ENCODE measurements around the gene ENTPD5.
"Not testable (repeated sequence)": the region's sequence is repeated elsewhere in the genome, so short reads cannot be mapped to it uniquely, and the experiment has no call there.

The ENTPD5 gene

GRCh38 chr14:73949752-73950734 lies 69.0 kb downstream of the ENTPD5 start, which contains the start of the genes COQ6 and FAM161B:
TSS of gene COQ6 (plus strand) at chr14:73950302. CDS start at chr14:73950333, 31 bp downstream.
TSS of gene FAM161B (minus strand) at chr14:73950094. CDS start at chr14:73950026, 68 bp downstream.
- Histone ChIP-seq H3K9me3 (ENCODE audit: low read length) (no peaks in the 10 kb centered on the region), H3K27me3 (ENCODE audit: insufficient read depth, low read length) (no peaks in the 10 kb centered on the region), H3K36me3 (ENCODE audit: insufficient read depth, low read length) (peaks cover 11% of the 10 kb centered on the region), H2AFZ (ENCODE audit: low read depth, low read length) (peak within 1 kb of the TSS; percentile 81), H3K4me1 (ENCODE audit: insufficient read depth, low read length) (peaks cover 3% of the 10 kb centered on the region), H3K4me3 (ENCODE audit: low read length) (peak within 1 kb of the TSS; percentile 65)

GRCh38 chr14:73945159-73945670 lies 73.9 kb downstream of the ENTPD5 start:
- Histone ChIP-seq H3K4me1 (ENCODE audit: insufficient read depth, low read length) (no peaks in the 10 kb centered on the region), H2AFZ (ENCODE audit: low read depth, low read length) (no peak overlapping the region), H3K4me3 (ENCODE audit: low read length) (no peak overlapping the region), H3K9me3 (ENCODE audit: low read length) (no peaks in the 10 kb centered on the region), H3K36me3 (ENCODE audit: insufficient read depth, low read length) (peaks cover 24% of the 10 kb centered on the region), H3K27me3 (ENCODE audit: insufficient read depth, low read length) (no peaks in the 10 kb centered on the region)

- no peak overlapping the region for H2AFZ ChIP-seq (ENCODE audit: low read depth, low read length)
- H3K4me1 ChIP-seq (ENCODE audit: insufficient read depth, low read length): no peaks in the 10 kb centered on the region
- no peaks in the 10 kb centered on the region for H3K27me3 ChIP-seq (ENCODE audit: insufficient read depth, low read length)
- no peak overlapping the region for H3K4me3 ChIP-seq (ENCODE audit: low read length)
- H3K9me3 ChIP-seq (ENCODE audit: low read length): no peaks in the 10 kb centered on the region
- peaks cover 26% of the 10 kb centered on the region for H3K36me3 ChIP-seq (ENCODE audit: insufficient read depth, low read length)
Observed at GRCh38 chr14:73944432-73945158, 74.5 kb downstream of the ENTPD5 start.

- no peak overlapping the region for H3K4me3 ChIP-seq (ENCODE audit: low read length)
- H3K4me1 ChIP-seq (ENCODE audit: insufficient read depth, low read length): no peaks in the 10 kb centered on the region
- H3K27me3 ChIP-seq (ENCODE audit: insufficient read depth, low read length): no peaks in the 10 kb centered on the region
- peaks cover 26% of the 10 kb centered on the region for H3K36me3 ChIP-seq (ENCODE audit: insufficient read depth, low read length)
- H2AFZ ChIP-seq (ENCODE audit: low read depth, low read length): no peak overlapping the region
- H3K9me3 ChIP-seq (ENCODE audit: low read length): no peaks in the 10 kb centered on the region
Observed at GRCh38 chr14:73943083-73943482, 76.0 kb downstream of the ENTPD5 start.

- H3K9me3 ChIP-seq (ENCODE audit: low read length): no peaks in the 10 kb centered on the region
Observed at GRCh38 chr14:73942180-73942579, 76.9 kb downstream of the ENTPD5 start.

GRCh38 chr14:73937012-73937411 lies 82.1 kb downstream of the ENTPD5 start:
- Histone ChIP-seq H3K4me1 (ENCODE audit: insufficient read depth, low read length) (no peaks in the 10 kb centered on the region), H2AFZ (ENCODE audit: low read depth, low read length) (no peak overlapping the region), H3K27me3 (ENCODE audit: insufficient read depth, low read length) (no peaks in the 10 kb centered on the region), H3K36me3 (ENCODE audit: insufficient read depth, low read length) (peaks cover 53% of the 10 kb centered on the region), H3K9me3 (ENCODE audit: low read length) (no peaks in the 10 kb centered on the region), H3K4me3 (ENCODE audit: low read length) (no peak overlapping the region)

More at GRCh38 chr14:73942180-73942579, 76.9 kb downstream of the ENTPD5 start:
- H3K4me3 ChIP-seq (ENCODE audit: low read length): no peak overlapping the region
- no peaks in the 10 kb centered on the region for H3K27me3 ChIP-seq (ENCODE audit: insufficient read depth, low read length)
- no peak overlapping the region for H2AFZ ChIP-seq (ENCODE audit: low read depth, low read length)
- H3K36me3 ChIP-seq (ENCODE audit: insufficient read depth, low read length): peaks cover 33% of the 10 kb centered on the region
- H3K4me1 ChIP-seq (ENCODE audit: insufficient read depth, low read length): no peaks in the 10 kb centered on the region

- H3K36me3 ChIP-seq (ENCODE audit: insufficient read depth, low read length): peaks cover 57% of the 10 kb centered on the region
- H3K4me1 ChIP-seq (ENCODE audit: insufficient read depth, low read length): no peaks in the 10 kb centered on the region
Observed at GRCh38 chr14:73936548-73936947, 82.5 kb downstream of the ENTPD5 start.

GRCh38 chr14:73935666-73936065 lies 83.4 kb downstream of the ENTPD5 start:
- H2AFZ ChIP-seq (ENCODE audit: low read depth, low read length): no peak overlapping the region
- H3K4me1 ChIP-seq (ENCODE audit: insufficient read depth, low read length): no peaks in the 10 kb centered on the region
- no peak overlapping the region for H3K4me3 ChIP-seq (ENCODE audit: low read length)
- peaks cover 65% of the 10 kb centered on the region for H3K36me3 ChIP-seq (ENCODE audit: insufficient read depth, low read length)
- no peaks in the 10 kb centered on the region for H3K9me3 ChIP-seq (ENCODE audit: low read length)
- H3K27me3 ChIP-seq (ENCODE audit: insufficient read depth, low read length): no peaks in the 10 kb centered on the region

More at GRCh38 chr14:73936548-73936947, 82.5 kb downstream of the ENTPD5 start:
- Histone ChIP-seq H3K4me3 (ENCODE audit: low read length) (no peak overlapping the region), H3K27me3 (ENCODE audit: insufficient read depth, low read length) (no peaks in the 10 kb centered on the region), H3K9me3 (ENCODE audit: low read length) (no peaks in the 10 kb centered on the region), H2AFZ (ENCODE audit: low read depth, low read length) (no peak overlapping the region)

GRCh38 chr14:73924337-73924736 lies 94.8 kb downstream of the ENTPD5 start:
- Histone ChIP-seq H3K36me3 (ENCODE audit: insufficient read depth, low read length) (peaks cover 82% of the 10 kb centered on the region), H3K4me3 (ENCODE audit: low read length) (no peak overlapping the region), H3K27me3 (ENCODE audit: insufficient read depth, low read length) (no peaks in the 10 kb centered on the region), H2AFZ (ENCODE audit: low read depth, low read length) (no peak overlapping the region), H3K9me3 (ENCODE audit: low read length) (no peaks in the 10 kb centered on the region), H3K4me1 (ENCODE audit: insufficient read depth, low read length) (no peaks in the 10 kb centered on the region)

- not testable (repeated sequence) for H3K4me1 ChIP-seq (ENCODE audit: insufficient read depth, low read length); H2AFZ ChIP-seq (ENCODE audit: low read depth, low read length); H3K9me3 ChIP-seq (ENCODE audit: low read length); H3K4me3 ChIP-seq (ENCODE audit: low read length); H3K27me3 ChIP-seq (ENCODE audit: insufficient read depth, low read length)
- H3K36me3 ChIP-seq (ENCODE audit: insufficient read depth, low read length): peaks cover 70% of the 10 kb centered on the region
Observed at GRCh38 chr14:73919457-73919856, 99.6 kb downstream of the ENTPD5 start.

- H2AFZ ChIP-seq (ENCODE audit: low read depth, low read length): no peak overlapping the region
- H3K4me3 ChIP-seq (ENCODE audit: low read length): no peak overlapping the region
- H3K4me1 ChIP-seq (ENCODE audit: insufficient read depth, low read length): no peaks in the 10 kb centered on the region
- H3K36me3 ChIP-seq (ENCODE audit: insufficient read depth, low read length): peaks cover 63% of the 10 kb centered on the region
- H3K27me3 ChIP-seq (ENCODE audit: insufficient read depth, low read length): no peaks in the 10 kb centered on the region
- H3K9me3 ChIP-seq (ENCODE audit: low read length): no peaks in the 10 kb centered on the region
Observed at GRCh38 chr14:73916324-73916723, 102.8 kb downstream of the ENTPD5 start.

GRCh38 chr14:73913256-73913655 lies 105.8 kb downstream of the ENTPD5 start:
- no peaks in the 10 kb centered on the region for H3K27me3 ChIP-seq (ENCODE audit: insufficient read depth, low read length)
- H2AFZ ChIP-seq (ENCODE audit: low read depth, low read length): no peak overlapping the region
- H3K36me3 ChIP-seq (ENCODE audit: insufficient read depth, low read length): peaks cover 69% of the 10 kb centered on the region
- no peaks in the 10 kb centered on the region for H3K4me1 ChIP-seq (ENCODE audit: insufficient read depth, low read length)
- H3K9me3 ChIP-seq (ENCODE audit: low read length): no peaks in the 10 kb centered on the region
- no peak overlapping the region for H3K4me3 ChIP-seq (ENCODE audit: low read length)

GRCh38 chr14:73909681-73910080 lies 109.4 kb downstream of the ENTPD5 start:
- Histone ChIP-seq H3K4me1 (ENCODE audit: insufficient read depth, low read length) (no peaks in the 10 kb centered on the region), H3K36me3 (ENCODE audit: insufficient read depth, low read length) (peaks cover 81% of the 10 kb centered on the region)

More at GRCh38 chr14:73909681-73910080, 109.4 kb downstream of the ENTPD5 start:
- no peaks in the 10 kb centered on the region for H3K9me3 ChIP-seq (ENCODE audit: low read length)
- no peak overlapping the region for H3K4me3 ChIP-seq (ENCODE audit: low read length)
- H2AFZ ChIP-seq (ENCODE audit: low read depth, low read length): no peak overlapping the region
- no peaks in the 10 kb centered on the region for H3K27me3 ChIP-seq (ENCODE audit: insufficient read depth, low read length)
